HG02610 (cell line): ENCODE results near the gene WDR36.

Experiments used
- ATAC-seq: cut with Tn5 transposase; IDR thresholded peaks from one replicate; pipeline ENCODE4 v1.9.1; 2021; ENCODE audit warnings: mild to moderate bottlenecking, moderate library complexity; ENCODE audit not compliant: unreplicated experiment

WDR36 gene

DNA sequence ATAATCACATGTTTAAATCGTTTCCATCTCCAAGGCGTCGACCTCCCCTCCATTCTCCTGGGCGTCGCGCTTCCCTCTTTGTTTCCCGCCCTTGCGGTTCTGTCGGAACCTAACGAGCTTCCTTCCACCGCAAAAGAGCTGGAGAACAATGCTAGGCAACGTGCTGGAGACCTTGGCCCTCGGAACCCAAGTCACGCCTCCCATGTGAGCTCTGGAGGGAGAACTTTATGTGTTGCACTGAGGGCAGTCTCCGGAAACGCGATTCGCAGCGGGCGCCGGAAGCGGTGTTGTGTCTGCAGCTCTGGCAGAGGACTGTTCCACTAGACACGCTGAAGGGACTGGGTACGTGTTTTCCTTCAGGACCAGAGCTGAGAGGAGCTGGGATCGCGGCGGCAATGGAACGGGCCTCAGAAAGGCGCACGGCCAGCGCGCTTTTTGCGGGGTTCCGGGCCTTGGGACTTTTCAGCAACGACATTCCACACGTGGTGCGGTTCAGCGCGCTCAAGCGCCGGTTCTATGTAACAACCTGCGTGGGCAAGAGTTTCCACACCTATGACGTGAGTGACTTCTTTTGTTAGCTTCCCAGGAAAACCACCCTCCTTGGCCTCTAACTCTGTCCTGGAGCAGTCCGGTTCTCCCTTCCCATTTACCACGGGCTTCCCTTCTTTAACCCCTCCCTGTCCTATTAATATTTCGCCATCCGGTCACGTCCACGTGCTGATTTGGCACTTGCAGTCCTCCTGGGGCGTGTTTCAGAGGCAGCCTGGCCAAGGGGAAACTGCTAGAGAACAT lies at the start of gene WDR36:
WDR36 (plus strand) TSS at position 287 of the 792 bp plus-strand sequence; CDS start at position 396, 109 bp downstream.
- peak; percentile 96 for ATAC-seq

DNA sequence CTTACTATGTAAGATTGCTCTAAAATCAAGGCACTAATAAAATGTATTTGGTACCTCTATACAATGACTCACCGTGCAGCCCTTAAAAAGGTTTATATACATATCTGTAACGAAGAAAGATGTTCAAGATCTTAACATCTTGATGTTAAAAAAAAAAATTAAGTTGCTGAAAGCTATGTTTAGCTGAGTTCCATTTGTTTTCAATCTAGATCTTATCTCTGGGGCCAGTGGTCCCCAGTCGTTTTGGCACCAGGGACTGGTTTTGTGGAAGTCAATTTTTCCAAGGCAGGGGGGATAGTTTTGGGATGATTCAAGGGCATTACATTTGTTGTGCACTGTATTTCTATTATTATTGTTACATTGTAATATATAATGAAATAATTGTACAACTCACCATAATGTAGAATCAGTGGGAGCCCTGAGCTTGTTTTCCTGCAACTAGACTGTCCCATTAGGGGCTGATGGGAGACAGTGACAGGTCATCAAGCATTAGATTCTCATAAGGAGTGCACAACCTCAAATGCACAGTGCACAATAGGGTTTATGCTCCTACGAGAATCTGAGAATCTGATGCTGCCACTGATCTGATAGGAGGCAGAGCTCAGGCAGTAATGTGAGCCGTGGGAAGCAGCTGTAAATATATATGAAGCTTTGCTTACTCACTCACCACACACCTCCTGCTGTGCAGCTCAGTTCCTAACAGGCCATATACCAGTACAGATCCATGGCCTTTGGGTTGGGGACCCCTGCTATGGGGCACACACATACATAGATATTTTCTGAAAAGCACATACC lies 48.2 kb upstream of the WDR36 start:
- no peak for ATAC-seq

DNA sequence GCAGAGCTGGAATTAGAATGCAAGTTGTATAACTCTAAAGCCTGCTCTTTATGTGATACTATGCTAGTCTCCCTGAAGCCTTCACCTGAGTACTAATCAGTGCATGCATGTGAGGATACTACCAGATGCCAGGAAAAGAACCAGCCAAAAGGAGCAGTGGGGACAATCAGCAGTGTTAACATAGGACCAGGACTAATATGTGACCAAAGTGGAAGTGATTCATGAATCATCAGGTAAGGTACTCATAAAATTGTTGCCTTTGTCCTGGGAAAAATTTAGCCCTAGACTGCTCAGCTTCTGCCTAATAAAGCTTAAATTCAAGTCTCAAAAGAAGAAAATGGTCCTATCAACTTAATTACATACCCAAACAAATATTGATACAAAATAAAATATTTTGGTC lies 34.1 kb upstream of the WDR36 start:
- ATAC-seq: no peak

DNA sequence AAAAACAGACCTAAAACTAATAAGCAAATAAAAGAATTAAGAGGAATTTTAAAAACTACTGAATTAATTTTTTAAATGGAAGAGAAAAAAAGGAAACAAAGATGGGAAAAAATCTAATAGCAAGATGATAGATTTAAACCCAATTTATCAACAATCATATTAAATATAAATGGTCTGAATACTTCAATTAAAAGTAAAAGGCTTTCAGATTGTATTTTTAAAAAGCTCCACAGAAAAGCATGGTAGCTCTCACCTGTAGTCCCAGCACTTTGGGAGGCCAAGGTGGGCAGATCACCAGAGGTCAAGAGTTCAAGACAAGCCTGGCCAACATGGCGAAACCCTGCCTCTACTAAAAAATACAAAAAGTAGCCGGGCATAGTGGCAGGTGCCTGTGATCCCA lies 32.0 kb upstream of the WDR36 start:
- no peak for ATAC-seq

DNA sequence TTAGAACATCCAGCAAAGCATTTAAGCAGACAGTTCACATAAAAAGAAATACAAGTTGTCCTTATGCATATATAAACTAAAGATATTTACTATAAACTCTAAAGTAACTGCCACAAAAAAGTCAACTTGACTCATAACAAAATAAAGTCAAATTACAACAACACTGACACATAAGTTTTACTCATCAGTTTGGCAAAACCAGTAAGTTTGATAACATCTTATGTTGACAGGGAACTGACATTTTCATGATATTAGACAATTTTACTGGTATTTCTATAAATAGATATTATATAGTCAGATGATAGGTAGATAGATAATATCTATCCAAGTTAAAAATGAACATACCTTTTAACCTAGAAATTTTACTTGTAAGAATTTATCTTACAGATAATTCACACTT lies 30.5 kb upstream of the WDR36 start:
- no peak for ATAC-seq

DNA sequence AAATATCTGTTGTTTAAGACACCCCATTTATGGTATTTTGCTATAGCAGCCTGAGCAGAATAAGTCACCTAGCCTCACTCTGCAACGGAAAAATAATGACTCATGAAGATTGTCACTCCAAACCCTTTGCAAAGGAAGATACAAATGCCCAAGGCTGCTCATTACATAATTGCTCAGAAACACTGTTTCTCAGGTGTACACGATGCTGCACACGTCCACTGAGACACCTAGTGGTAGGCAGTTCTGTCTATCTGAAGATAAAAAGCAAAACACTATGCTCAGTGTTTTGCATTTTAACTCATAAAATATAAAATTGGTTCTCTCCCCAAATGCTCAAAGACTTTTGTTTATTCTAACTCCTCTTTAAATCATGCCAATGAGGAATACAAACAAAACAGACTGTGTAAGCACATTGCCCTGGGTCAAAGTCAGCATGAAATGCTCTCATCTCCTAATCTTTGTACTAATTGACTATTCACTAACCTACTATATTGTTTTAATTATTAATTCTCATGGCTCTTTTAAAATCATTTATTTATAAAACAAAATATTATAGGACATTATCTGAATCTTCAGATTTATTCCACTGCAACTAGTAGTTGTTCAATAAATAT lies 28.3 kb upstream of the WDR36 start:
- peak; percentile 53 for ATAC-seq

DNA sequence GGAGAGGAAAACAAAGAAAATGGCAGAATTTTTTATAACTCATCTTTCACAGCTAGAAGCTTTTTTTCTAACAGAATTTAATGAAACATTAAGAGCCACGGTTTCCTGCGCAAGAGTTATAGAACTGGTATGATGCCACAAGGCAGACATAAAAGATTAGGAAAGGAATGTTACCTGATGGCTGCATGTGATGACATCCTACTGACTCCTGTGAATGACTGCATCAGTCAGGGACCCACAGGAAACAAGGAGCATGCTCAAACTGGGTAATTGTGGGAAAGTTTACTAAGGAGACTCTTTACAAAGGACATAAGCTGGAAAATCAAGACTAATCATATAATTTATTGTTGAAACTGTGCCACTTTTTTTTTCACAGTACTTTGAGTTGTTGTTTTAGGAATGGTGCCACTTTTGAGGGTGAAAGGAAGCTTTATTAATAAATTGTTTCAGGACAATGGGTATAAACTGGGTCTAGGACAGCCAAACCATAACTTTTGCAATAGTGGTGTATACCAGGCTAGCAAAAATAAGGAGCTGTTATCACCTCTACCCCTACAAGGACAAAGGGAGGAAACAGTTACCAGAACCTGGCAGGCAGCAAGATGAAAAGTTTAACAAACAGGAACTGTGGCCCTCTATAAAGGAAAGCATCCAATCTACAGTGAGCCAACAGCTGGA lies 25.7 kb upstream of the WDR36 start:
- no peak for ATAC-seq

DNA sequence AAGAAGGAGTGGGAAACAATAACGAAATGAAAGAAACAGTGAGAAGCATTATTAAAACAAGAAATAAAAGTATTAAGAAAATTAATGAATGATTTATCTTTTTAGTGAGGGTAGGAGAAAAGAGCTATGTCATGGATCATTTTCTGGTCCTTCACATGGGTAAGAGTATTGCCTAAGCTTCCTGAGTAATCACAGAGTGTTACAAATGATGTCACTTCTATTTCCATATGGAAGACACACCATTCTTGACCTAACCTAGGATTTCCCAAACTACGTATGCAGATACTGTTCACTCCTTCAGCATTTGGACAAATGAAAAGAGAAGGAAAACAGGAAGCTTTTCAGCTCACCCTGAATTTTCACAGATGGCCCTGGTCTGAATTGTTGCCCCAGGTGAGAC lies 23.9 kb upstream of the WDR36 start:
- ATAC-seq: no peak

DNA sequence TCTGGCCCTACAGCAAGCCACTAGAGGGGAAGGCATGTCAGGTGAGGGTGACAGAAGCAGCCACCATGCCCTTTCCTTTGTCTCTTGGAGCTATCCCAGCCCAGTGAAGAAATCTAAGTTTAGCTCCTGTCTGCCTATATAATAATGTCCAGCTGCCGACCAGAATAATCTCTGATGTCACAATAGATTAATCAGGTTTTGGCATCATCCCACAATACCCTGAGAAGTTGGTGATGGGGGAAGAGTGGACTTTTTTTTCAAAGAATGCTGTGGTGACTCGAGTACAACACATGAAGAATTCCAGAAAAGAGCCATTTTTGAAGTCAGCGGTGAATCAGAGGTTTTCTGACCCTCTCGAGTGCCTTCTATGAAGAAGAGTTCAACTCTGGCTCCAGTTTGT lies 22.3 kb upstream of the WDR36 start:
- no peak for ATAC-seq

DNA sequence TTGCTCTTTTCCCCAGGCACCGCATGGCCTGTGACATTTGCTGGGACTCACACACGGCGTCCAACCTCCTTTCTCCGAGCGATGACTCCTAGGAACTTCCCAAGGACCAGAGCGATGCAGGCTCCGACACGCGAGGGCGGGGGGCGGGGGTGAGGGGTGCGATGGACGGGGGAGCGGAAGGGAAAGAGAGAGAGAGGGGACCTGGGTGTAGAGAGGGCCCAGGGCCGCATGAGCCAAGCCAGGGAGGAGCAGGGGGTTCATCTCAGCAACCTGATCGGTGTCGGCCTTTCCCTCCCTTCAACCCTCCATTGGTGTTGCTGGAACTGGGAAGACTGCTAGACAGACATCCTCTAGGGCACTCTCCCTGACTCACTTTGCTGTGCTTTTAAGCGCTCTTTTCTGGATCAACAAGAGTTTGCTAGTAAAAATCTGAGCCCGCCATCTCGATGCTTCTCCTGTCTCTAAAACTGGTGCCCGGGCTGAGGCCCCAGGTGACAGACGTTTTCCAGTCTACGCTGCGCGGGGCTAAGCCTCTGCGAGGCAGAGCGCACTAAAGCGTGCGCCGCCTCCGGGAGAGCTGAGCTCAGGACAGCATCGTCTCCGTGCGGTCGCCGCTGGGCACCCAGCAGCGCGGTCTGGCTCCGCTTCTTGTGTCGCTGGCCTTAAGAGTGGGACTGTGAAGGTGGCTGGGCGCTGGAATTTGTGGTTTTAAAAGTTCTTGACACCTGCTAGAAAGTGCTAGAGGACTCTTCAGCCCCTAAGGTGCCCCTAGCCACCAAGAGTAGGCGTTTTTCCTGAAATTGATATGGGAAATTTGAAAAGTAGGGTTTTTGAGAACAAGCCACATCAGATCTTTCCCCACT lies 21.6 kb upstream of the WDR36 start:
- no peak for ATAC-seq

DNA sequence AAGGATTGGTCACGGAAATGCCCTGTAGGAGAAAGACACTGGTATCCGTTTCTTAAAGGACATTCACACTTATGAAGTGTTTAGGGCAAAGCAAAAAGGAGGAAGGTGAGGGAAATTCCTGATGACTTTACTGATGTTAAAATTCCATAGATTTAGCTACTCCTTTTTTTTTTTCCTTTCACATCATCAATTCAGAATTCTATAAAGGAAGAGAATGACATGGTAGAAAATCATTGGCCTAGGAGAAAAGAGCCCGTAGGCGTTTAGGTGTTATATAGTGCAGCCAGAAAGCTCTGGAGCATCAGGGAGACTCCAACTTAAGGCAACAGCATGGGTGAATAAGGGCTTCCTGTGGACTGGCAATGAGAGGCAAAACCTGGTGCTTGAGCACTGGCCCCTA lies 20.7 kb upstream of the WDR36 start, which contains the start of gene TSLP:
TSLP (plus strand) TSS at position 301 of the 400 bp plus-strand sequence. CDS start 178 bp downstream, outside the sequence.
- no peak for ATAC-seq

DNA sequence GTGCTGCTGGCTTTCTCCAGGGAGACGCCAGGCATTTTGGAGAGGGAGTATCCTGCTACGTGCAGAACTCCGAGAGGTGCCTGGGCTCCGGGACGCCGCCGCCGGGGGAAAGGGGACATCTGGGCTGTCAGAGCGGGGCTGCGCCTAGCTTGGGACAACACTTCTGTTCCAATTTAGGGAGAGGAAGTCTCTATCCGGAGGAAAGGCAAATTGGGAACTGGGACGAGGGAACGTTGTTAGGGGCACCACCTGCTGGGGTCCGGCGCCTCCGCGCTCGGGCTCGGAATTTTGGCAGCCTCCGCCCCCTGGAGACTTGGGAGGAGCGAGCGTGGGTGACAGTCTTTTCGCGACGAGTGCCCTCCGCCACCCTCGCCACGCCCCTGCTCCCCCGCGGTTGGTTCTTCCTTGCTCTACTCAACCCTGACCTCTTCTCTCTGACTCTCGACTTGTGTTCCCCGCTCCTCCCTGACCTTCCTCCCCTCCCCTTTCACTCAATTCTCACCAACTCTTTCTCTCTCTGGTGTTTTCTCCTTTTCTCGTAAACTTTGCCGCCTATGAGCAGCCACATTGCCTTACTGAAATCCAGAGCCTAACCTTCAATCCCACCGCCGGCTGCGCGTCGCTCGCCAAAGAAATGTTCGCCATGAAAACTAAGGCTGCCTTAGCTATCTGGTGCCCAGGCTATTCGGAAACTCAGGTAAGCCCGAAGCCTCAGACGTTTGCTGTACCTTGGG lies 19.0 kb upstream of the WDR36 start:
- peak; percentile 66 for ATAC-seq

DNA sequence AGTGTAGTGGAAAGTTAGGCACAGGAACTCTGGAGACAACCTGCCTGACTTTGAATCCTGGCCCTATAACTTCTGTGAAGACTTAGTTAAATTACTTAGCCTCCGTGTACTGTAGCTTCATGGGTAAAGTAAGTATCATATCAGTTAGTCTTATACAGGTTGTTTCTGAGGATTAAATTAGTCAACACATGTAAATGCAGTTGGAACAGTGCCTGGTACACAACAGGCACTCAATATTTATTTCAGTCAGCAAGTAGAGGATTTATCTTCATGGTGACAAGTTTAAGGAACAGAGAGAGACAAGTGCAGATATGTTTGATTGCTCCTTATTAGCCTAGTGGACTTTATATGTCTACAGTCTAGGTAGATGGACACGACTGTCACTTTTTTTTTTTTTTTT lies 17.9 kb upstream of the WDR36 start:
- no peak for ATAC-seq

DNA sequence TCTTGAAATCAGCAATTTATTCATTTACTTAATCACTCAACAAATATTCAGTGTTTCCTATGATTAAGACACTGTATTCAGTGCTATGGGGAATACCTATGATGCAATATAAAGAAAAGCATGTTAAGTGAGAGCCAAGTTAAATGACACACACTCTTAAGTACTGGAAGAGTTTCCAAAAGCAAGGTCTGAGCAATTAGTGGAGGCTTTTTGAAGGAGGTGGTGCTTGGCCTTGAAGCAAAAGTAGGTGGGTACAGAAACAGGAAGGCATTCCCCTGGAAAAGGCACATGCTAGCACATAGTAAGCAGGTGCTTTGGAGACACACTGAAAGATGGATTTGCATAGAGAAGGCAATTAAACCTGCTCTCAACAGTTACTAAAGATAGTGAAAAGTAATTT lies 16.6 kb upstream of the WDR36 start:
- ATAC-seq: no peak

DNA sequence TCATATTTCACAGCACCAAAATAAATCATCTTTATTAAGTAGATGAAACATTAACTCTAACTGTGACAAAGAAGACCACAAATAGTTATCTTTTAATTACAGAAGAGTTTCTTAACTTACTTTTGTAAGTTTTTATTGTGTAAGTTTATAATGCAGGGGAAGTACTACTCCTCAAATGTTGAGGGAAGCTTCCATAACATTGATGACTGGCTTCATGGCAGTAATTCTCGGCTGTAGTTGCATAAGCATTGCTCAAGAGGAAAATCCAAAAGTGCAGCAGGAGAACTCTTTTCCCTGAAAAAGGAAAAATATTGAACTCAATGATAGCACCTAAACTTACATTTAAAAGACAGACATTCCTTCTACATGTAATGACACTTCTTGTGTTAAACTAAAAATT lies 16.1 kb upstream of the WDR36 start:
- ATAC-seq: no peak

DNA sequence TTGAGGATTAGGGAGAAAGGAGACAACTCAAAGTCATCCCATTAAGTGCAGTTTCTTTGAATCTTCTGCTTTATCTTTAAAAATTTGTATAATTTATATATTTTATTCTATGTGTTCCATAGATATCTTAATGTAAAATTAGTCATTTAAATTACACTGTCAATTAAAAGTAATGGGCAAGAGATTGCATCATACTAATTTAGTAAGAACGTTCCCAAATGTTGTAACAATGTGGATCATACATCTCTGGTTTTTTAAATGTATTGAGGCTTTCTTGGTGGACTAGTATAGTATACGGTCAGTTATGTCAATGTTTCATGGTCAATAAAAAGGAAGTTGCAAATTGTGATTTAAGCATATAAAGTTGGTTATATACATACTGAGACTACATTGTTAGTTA lies 14.5 kb upstream of the WDR36 start:
- ATAC-seq: no peak

DNA sequence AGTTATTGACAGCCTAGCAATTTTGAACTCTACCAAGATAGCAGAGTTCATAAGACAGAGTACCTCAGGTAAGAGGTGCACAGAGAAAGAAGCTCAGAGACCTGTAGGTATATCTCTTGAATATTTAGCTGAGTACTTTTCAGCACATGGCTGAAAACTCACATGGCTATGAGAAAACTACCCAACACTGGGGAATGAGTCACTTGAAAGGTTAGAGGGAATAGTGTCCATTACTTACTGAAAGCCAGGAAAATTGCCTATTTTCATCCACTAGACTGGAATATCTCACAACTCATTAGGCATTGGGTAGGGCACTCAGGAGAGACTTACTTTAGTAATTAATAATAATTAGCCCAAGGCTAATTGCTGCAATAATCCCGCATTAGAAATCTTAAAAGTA lies 12.3 kb upstream of the WDR36 start:
- no peak for ATAC-seq

DNA sequence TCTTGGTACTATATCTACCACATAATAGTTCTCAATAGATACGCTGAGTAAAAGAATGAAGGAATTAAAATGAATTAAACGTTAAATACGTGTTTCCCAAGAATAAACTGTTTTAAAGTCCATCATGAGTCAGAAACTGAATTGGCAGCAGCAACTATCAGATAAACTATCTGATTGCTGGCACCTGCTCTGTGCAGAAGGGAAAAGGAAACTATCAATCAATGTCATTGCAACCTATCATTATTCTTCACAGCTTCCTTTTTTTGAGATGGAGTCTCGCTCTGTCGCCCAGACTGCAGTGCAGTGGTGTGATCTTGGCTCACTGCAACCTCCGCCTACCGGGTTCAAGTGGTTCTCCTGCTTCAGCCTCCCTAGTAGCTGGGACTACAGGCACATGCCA lies 8.8 kb upstream of the WDR36 start:
- ATAC-seq: no peak

DNA sequence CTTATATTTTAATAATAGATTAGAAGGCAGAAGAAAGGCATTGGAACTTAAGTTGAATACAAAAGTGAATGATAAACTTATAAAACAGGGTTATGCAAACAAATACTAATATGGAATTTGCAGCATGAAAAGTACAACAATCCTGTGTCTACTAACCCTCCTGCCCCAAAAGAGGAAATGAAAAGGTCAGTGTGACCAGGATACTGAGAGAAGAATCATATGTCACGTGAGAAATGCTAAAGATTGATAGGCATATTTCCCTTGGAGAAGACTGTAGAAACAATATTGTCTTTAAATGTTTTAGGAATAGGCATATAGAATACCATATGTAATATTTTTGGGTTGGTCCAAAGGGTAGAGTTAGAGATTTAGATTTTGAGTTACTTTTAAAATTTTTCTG lies 3.8 kb downstream of the WDR36 start:
- ATAC-seq: no peak
